HEK293T (cell line): ENCODE results near the gene ALPG.
"Not testable (repeated sequence)": the region's sequence is repeated elsewhere in the genome, so short reads cannot be mapped to it uniquely, and the experiment has no call there.

Experiments used
- ARNT ChIP-seq: fragments of 450-650 bp; IDR thresholded peaks from 2 replicates; pipeline ENCODE4 v1.6.1; 2017; ENCODE audit warnings: mild to moderate bottlenecking
- BHLHE40 ChIP-seq: fragments of 450-650 bp; IDR thresholded peaks from 2 replicates; pipeline ENCODE4 v1.6.1; 2016; ENCODE audit warnings: mild to moderate bottlenecking, moderate library complexity, borderline replicate concordance
- ELF4 ChIP-seq: fragments of 450-650 bp; IDR thresholded peaks from 2 replicates; pipeline ENCODE4 v1.6.1; 2017; ENCODE audit warnings: antibody characterized with exemption
- FOXA1 ChIP-seq: fragments of 450-650 bp; IDR thresholded peaks from 2 replicates; pipeline ENCODE4 v1.6.1; 2016; ENCODE audit warnings: mild to moderate bottlenecking
- FOXK2 ChIP-seq: fragments of 450-650 bp; IDR thresholded peaks from 2 replicates; pipeline ENCODE4 v1.6.1; 2016; ENCODE audit warnings: mild to moderate bottlenecking
- FOXM1 ChIP-seq: fragments of 450-650 bp; IDR thresholded peaks from 2 replicates; pipeline ENCODE4 v1.6.1; 2017; ENCODE audit warnings: mild to moderate bottlenecking, borderline replicate concordance
- HDGF ChIP-seq: fragments of 450-650 bp; IDR thresholded peaks from 2 replicates; pipeline ENCODE4 v1.6.1; 2017; ENCODE audit warnings: antibody characterized with exemption, borderline replicate concordance
- NFRKB ChIP-seq: fragments of 450-650 bp; IDR thresholded peaks from 2 replicates; pipeline ENCODE4 v1.6.1; 2016; ENCODE audit warnings: mild to moderate bottlenecking, moderate library complexity
- SP1 ChIP-seq: fragments of 450-650 bp; IDR thresholded peaks from 2 replicates; pipeline ENCODE4 v1.6.1; 2017
- SUZ12 ChIP-seq: fragments of 450-650 bp; IDR thresholded peaks from 2 replicates; pipeline ENCODE4 v1.6.1; 2016; ENCODE audit warnings: mild to moderate bottlenecking
- TARDBP ChIP-seq: fragments of 450-650 bp; IDR thresholded peaks from 2 replicates; pipeline ENCODE4 v1.6.1; 2016
- ZNF384 ChIP-seq: fragments of 450-650 bp; IDR thresholded peaks from 2 replicates; pipeline ENCODE4 v1.6.1; 2016
- TF ChIP-seq, protein P1 (sequence below): fragments of 450-650 bp; IDR thresholded peaks from 2 replicates; pipeline ENCODE4 v1.6.1; 2016

DNA sequence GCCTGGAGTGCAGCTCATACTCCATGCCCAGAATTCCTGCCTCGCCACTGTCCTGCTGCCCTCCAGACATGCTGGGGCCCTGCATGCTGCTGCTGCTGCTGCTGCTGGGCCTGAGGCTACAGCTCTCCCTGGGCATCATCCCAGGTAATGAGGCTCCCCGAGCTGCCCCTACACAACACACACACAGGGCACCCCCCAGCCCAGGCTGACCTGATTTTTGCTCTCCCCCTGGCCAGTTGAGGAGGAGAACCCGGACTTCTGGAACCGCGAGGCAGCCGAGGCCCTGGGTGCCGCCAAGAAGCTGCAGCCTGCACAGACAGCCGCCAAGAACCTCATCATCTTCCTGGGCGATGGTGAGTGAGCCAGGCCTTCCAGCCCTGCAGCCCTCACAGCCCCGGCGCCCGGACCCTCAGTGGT, 27.9 kb upstream of the ALPG start, which contains the start of gene ALPP:
- not testable (repeated sequence) for TF ChIP-seq TARDBP, FOXM1, BHLHE40, FOXA1, SUZ12, FOXK2, SP1, HDGF, ELF4, ZNF384, ARNT, NFRKB
- TF ChIP-seq, protein P1, sequence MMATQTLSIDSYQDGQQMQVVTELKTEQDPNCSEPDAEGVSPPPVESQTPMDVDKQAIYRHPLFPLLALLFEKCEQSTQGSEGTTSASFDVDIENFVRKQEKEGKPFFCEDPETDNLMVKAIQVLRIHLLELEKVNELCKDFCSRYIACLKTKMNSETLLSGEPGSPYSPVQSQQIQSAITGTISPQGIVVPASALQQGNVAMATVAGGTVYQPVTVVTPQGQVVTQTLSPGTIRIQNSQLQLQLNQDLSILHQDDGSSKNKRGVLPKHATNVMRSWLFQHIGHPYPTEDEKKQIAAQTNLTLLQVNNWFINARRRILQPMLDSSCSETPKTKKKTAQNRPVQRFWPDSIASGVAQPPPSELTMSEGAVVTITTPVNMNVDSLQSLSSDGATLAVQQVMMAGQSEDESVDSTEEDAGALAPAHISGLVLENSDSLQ = not testable (repeated sequence)
